SK-N-SH (cell line): ENCODE measurements around the gene RCOR2. TPM values are rescaled to one million over a fixed set of nuclear protein-coding genes. Genes with fewer than 3 reads are reported as not detected.

Source experiments
- CTCF ChIA-PET: fragments of 300-600, 350-600 bp; formaldehyde crosslinking; extraction: SDS; loops from one replicate; lab custom pipeline; 2021; lab: Yijun Ruan, JAX
- POLR2A ChIA-PET: fragments of 350-600 bp; sonication (Branson Sonifier 250); formaldehyde crosslinking; extraction: SDS; loops from one replicate; lab custom pipeline; 2020; ENCODE audit warnings: antibody characterized with exemption, inconsistent platforms; lab: Yijun Ruan, JAX
- DNase-seq: peaks from one replicate; pipeline ENCODE4 v3.0.0; 2012
- H2AFZ ChIP-seq: fragments of 200-600 bp; sonication (generic); 2 replicates; pipeline ENCODE4 v1.8.1; 2016; ENCODE audit warnings: antibody characterized with exemption, mild to moderate bottlenecking, low read depth
- H3F3A ChIP-seq: fragments of 200-600 bp; sonication (generic); replicated peaks from 2 replicates; pipeline ENCODE3; 2016; ENCODE audit warnings: antibody characterized with exemption, mild to moderate bottlenecking; ENCODE audit not compliant: insufficient read depth
- H3K27ac ChIP-seq, 2 experiments: fragments of 200-500 bp in 1 of 2; fragments of 200-600 bp in 1 of 2; sonication (Bioruptor generic) in 1 of 2; sonication (generic), shearing (Covaris generic) in 1 of 2; 2 replicates each; pipeline versions ENCODE4 v1.5.1 to v1.6.1; 2014 to 2016; ENCODE audit warnings: low read depth in 2 of 2, inconsistent platforms in 1 of 2, low read length in 1 of 2, mild to moderate bottlenecking in 1 of 2, mixed read lengths in 1 of 2
- H3K27me3 ChIP-seq: fragments of 200-600 bp; sonication (generic), shearing (Covaris generic); 2 replicates; pipeline ENCODE4 v1.6.1; 2016; ENCODE audit warnings: mixed run types; ENCODE audit not compliant: insufficient read depth
- H3K36me3 ChIP-seq, 2 experiments: fragments of 200-500 bp in 1 of 2; fragments of 200-600 bp in 1 of 2; sonication (Bioruptor generic) in 1 of 2; sonication (generic) in 1 of 2; replicated peaks in 1 of 2; 2 replicates each; pipeline versions ENCODE3 to v1.5.1; 2014 to 2016; ENCODE audit warnings: low read length in 1 of 2, mild to moderate bottlenecking in 1 of 2; ENCODE audit not compliant: insufficient read depth in 2 of 2, control insufficient read depth in 1 of 2
- H3K4me1 ChIP-seq, 2 experiments: fragments of 200-500 bp in 1 of 2; fragments of 200-600 bp in 1 of 2; sonication (Bioruptor generic) in 1 of 2; sonication (generic), shearing (Covaris generic) in 1 of 2; 2 replicates each; pipeline versions ENCODE4 v1.5.1 to v1.6.1; 2014 to 2016; ENCODE audit warnings: low read depth in 1 of 2, low read length in 1 of 2, mixed run types in 1 of 2; ENCODE audit not compliant: insufficient read depth in 2 of 2, control insufficient read depth in 1 of 2
- H3K4me2 ChIP-seq: fragments of 200-600 bp; sonication (generic), shearing (Covaris generic); 2 replicates; pipeline ENCODE4 v1.6.1; 2017; ENCODE audit warnings: mixed run types
- H3K4me3 ChIP-seq, 2 experiments: fragments of 200-500 bp in 1 of 2; fragments of 200-600 bp in 1 of 2; sonication (Bioruptor generic) in 1 of 2; sonication (generic), shearing (Covaris generic) in 1 of 2; 2 replicates each; pipeline versions ENCODE4 v1.5.1 to v1.8.1; 2014 to 2016; ENCODE audit warnings: low read depth in 2 of 2, inconsistent platforms in 1 of 2, low read length in 1 of 2, mild to moderate bottlenecking in 1 of 2, mixed read lengths in 1 of 2, moderate library complexity in 1 of 2
- H3K79me2 ChIP-seq: fragments of 200-600 bp; sonication (generic); 2 replicates; pipeline ENCODE4 v1.8.1; 2017; ENCODE audit warnings: mild to moderate bottlenecking; ENCODE audit not compliant: insufficient read depth
- H3K9ac ChIP-seq: fragments of 200-600 bp; sonication (generic); 2 replicates; pipeline ENCODE4 v1.6.1; 2017; ENCODE audit warnings: mixed run types
- H3K9me2 ChIP-seq: fragments of 200-600 bp; sonication (generic); 2 replicates; pipeline ENCODE4 v1.6.1; 2017; ENCODE audit warnings: mixed run types
- H3K9me3 ChIP-seq: fragments of 200-600 bp; sonication (generic); 2 replicates; pipeline ENCODE4 v1.6.1; 2017; ENCODE audit warnings: mixed run types, mild to moderate bottlenecking, moderate library complexity
- H4K20me1 ChIP-seq: fragments of 200-600 bp; sonication (generic); 2 replicates; pipeline ENCODE4 v1.6.1; 2017; ENCODE audit warnings: mild to moderate bottlenecking, mixed run types; ENCODE audit not compliant: insufficient read depth
- CHD2 ChIP-seq: fragments of 150-350 bp; IDR thresholded peaks from 2 replicates; pipeline ENCODE4 v1.6.1; 2018; ENCODE audit warnings: low read length; ENCODE audit not compliant: partially characterized antibody
- GABPA ChIP-seq: IDR thresholded peaks from 2 replicates; pipeline ENCODE4 v1.4.0; 2012; ENCODE audit warnings: low read depth, mild to moderate bottlenecking
- MEF2A ChIP-seq: IDR thresholded peaks from 2 replicates; pipeline ENCODE4 v1.4.0; 2012; ENCODE audit warnings: low read depth, borderline replicate concordance
- RAD21 ChIP-seq: IDR thresholded peaks from 2 replicates; pipeline ENCODE4 v1.6.1; 2012; ENCODE audit warnings: mild to moderate bottlenecking, low read length
- RXRA ChIP-seq: IDR thresholded peaks from 2 replicates; pipeline ENCODE4 v1.4.0; 2012; ENCODE audit warnings: low read depth, mild to moderate bottlenecking, borderline replicate concordance
- TAF1 ChIP-seq: IDR thresholded peaks from 2 replicates; pipeline ENCODE4 v1.6.1; 2012; ENCODE audit warnings: low read depth, mild to moderate bottlenecking, low read length, moderate library complexity, borderline replicate concordance
- TCF12 ChIP-seq: IDR thresholded peaks from 2 replicates; pipeline ENCODE4 v1.4.0; 2012
- YY1 ChIP-seq: IDR thresholded peaks from 2 replicates; pipeline ENCODE4 v1.4.0; 2012; ENCODE audit warnings: low read depth, mild to moderate bottlenecking
- WGBS: methylation state at CpG from one replicate; pipeline ENCODE4 v1.1.6; 2017; ENCODE audit warnings: low lambda C conversion rate; 5-methylcytosine and 5-hydroxymethylcytosine counted together
- polyA plus RNA-seq, 3 experiments: library from polyadenylated mRNA; depleted of rRNA; stranded (reverse); fragments of >200 nt; gene quantifications; 2 replicates each; pipeline ENCODE4 v1.2.3, GENCODE V29; 2012
- TF ChIP-seq, protein P1 (sequence below): IDR thresholded peaks from 2 replicates; pipeline ENCODE4 v1.4.0; 2012; ENCODE audit warnings: low read depth, borderline replicate concordance
- TF ChIP-seq, protein P2 (sequence below): IDR thresholded peaks from 2 replicates; pipeline ENCODE4 v1.6.1; 2012; ENCODE audit warnings: mild to moderate bottlenecking, low read depth, low read length, moderate library complexity

The RCOR2 gene
- polyA plus RNA-seq, 1 of the 3 experiments (the other 2 are of a cell fraction), result 1.1 TPM

DNA sequence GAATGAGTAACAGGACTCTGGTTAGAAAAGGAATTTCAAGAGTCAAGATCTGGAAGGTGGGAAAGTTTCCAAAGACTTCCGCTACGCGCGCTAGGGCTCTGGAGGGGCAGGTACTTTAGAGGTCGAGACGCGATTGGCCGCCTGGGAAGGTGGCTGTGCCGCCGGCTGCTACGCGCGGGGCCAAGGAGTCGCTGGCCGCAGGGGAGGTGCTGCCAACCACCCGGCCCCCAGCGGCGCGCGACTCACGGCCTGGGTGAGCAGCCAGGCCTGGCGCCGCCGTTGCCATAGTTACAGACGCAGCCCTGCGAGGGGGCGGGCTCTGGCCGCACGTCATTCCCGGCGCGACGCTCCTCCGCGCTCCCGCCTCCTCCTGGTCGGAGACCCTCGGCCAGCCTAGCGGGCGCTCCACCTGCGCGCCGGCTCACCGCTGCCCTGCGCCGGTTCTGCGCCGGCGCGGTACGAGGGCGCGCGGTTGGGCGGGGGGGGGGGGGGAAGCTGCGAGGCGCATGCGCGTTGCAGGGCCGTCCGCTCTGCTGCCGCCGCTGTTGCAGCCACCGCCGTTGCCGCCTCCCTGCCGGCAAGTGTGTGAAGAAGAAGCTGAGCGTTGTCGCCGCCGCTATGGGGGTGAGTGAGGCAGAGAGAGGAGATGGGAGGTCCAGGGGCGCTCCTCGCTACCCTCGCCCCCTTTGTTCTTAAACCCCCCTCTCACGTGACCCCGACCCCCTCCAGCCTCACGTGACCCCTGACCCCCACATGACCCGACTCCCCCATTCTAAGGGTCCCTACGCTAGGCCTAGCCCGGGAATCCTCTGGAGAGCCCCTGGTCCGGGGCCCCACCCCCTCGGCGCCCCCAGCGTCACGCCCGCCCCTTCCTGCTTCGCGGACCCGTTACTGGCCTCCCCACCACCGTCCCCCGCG, 21.8 kb upstream of the RCOR2 start, which contains the start of gene NAA40 (continued):
- no peak for TF ChIP-seq RXRA
- TF ChIP-seq, protein P1, sequence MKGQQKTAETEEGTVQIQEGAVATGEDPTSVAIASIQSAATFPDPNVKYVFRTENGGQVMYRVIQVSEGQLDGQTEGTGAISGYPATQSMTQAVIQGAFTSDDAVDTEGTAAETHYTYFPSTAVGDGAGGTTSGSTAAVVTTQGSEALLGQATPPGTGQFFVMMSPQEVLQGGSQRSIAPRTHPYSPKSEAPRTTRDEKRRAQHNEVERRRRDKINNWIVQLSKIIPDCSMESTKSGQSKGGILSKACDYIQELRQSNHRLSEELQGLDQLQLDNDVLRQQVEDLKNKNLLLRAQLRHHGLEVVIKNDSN, result peak; percentile 86
- no peak for TF ChIP-seq CHD2
- TF ChIP-seq YY1, result no peak
- TF ChIP-seq, protein P2, sequence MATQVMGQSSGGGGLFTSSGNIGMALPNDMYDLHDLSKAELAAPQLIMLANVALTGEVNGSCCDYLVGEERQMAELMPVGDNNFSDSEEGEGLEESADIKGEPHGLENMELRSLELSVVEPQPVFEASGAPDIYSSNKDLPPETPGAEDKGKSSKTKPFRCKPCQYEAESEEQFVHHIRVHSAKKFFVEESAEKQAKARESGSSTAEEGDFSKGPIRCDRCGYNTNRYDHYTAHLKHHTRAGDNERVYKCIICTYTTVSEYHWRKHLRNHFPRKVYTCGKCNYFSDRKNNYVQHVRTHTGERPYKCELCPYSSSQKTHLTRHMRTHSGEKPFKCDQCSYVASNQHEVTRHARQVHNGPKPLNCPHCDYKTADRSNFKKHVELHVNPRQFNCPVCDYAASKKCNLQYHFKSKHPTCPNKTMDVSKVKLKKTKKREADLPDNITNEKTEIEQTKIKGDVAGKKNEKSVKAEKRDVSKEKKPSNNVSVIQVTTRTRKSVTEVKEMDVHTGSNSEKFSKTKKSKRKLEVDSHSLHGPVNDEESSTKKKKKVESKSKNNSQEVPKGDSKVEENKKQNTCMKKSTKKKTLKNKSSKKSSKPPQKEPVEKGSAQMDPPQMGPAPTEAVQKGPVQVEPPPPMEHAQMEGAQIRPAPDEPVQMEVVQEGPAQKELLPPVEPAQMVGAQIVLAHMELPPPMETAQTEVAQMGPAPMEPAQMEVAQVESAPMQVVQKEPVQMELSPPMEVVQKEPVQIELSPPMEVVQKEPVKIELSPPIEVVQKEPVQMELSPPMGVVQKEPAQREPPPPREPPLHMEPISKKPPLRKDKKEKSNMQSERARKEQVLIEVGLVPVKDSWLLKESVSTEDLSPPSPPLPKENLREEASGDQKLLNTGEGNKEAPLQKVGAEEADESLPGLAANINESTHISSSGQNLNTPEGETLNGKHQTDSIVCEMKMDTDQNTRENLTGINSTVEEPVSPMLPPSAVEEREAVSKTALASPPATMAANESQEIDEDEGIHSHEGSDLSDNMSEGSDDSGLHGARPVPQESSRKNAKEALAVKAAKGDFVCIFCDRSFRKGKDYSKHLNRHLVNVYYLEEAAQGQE, result peak; percentile 50; the same call in 1 of the 2 replicates
- no peak for TF ChIP-seq GABPA
- TF ChIP-seq RAD21, result no peak; the same call in 1 of the 2 replicates
- no peak for TF ChIP-seq TCF12

DNA sequence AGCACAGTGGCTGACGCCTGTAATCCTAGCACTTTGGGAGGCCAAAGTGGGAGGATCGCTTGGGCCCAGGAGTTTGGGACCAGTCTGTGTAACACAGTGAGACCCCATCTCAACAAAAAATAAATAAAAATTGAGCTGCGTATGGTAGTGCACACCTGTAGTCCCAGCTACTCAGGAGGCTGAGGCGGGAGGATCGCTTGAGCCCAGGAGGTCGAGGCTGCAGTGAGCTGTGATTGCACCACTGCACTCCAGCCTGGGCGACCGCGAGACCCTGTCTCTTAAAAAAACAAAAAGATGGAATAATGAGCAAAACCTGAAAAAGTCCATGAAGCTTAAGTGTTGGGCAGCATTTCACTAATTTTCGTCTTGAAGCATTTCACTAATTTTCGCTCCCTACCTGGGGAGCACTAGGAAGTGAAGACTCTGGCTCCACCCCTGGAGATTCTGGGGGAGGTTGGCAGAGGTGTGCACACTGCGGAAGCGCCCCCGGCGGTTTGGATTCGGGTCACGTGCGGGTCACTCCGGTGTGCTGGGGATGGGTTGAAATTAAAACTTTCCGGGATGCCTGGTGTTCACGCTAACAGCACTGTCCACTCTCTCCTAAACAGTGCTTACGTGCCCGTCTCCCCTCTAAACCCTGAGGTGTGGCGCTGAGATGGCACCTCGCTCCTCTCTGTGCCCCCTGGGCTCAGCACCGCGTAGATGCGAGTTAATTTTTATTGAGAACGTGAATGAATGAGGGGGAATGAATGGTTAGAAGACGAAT, 20.9 kb upstream of the RCOR2 start:
- TF ChIP-seq, protein P1, result peak; percentile 61; the same call in 1 of the 2 replicates
- TF ChIP-seq MEF2A (no peak), TAF1 (0 out of 2 replicates have a peak, but pooled peaks have one; percentile 4)
- peak; percentile 50 for DNase-seq
- H4K20me1 ChIP-seq, result 0 out of 2 replicates have a peak, but pooled peaks cover 8% of the 10 kb centered on the region
- H3K27me3 ChIP-seq, result no peaks in the 10 kb centered on the region
- peak overlapping the region; percentile 51; the same call in 1 of the 2 replicates for H3K9ac ChIP-seq
- no peaks in the 10 kb centered on the region for H3K9me3 ChIP-seq
- H3K9me2 ChIP-seq, result no peaks in the 10 kb centered on the region
- POLR2A ChIA-PET, result interaction anchor here (0.5 to 1.1 kb wide), 2 partner anchors 20 to 370 kb away, joined by 5 to 7 read pairs; partner anchors contain the start of gene RCOR2
- H3K27ac ChIP-seq, result peak overlapping the region; percentile 67
- CTCF ChIA-PET, result interaction anchor here (1.0 to 2.9 kb wide), 3 partner anchors 18 to 101 kb away, joined by 3 to 14 read pairs (median 4); partner anchors contain the start of gene RCOR2
- H3K4me3 ChIP-seq, result peak overlapping the region; percentile 64 to 69
- peaks cover 39% of the 10 kb centered on the region for H3K79me2 ChIP-seq
- 35% methylated on average over 30 of the region's 30 CpGs for WGBS
- H2AFZ ChIP-seq, result peak overlapping the region; percentile 99
- peak overlapping the region; percentile 99 for H3K4me2 ChIP-seq
- H3F3A ChIP-seq, result no peaks in the 10 kb centered on the region
- H3K4me1 ChIP-seq, result peaks cover 7 to 12% of the 10 kb centered on the region in 2 experiments; a peak in 2 of 4 replicates
- peaks cover 0 to 2% of the 10 kb centered on the region in 2 experiments for H3K36me3 ChIP-seq
